ENCODE results near the gene POU2AF2.
"Not testable (repeated sequence)": the region's sequence is repeated elsewhere in the genome, so short reads cannot be mapped to it uniquely, and the experiment has no call there.

Gene POU2AF2

GRCh38 chr11:111253630-111254029 lies 8.1 kb downstream of the POU2AF2 start:
- DNase-seq (ENCODE audit: low read depth in 2 of 3, low spot score in 1 of 3) = no peak

- DNase-seq (ENCODE audit: low read depth in 2 of 3, low spot score in 1 of 3) = no peak
Measured at GRCh38 chr11:111258046-111258445, 12.5 kb downstream of the POU2AF2 start.

- DNase-seq (ENCODE audit: low read depth in 2 of 3, low spot score in 1 of 3) = no peak
Measured at GRCh38 chr11:111259896-111260295, 14.4 kb downstream of the POU2AF2 start.

- no peak for DNase-seq (ENCODE audit: low read depth in 2 of 3, low spot score in 1 of 3)
Measured at GRCh38 chr11:111260811-111261210, 15.3 kb downstream of the POU2AF2 start.

- DNase-seq (ENCODE audit: low read depth in 2 of 3, low spot score in 1 of 3) = no peak
Measured at GRCh38 chr11:111264646-111265045, 19.1 kb downstream of the POU2AF2 start.

- DNase-seq (ENCODE audit: low read depth in 2 of 3, low spot score in 1 of 3) = no peak
Measured at GRCh38 chr11:111265421-111265820, 19.9 kb downstream of the POU2AF2 start.

GRCh38 chr11:111268303-111268702 lies 22.8 kb downstream of the POU2AF2 start:
- not testable (repeated sequence) for DNase-seq (ENCODE audit: low read depth in 2 of 3, low spot score in 1 of 3)

- no peak for DNase-seq (ENCODE audit: low read depth in 2 of 3, low spot score in 1 of 3)
Measured at GRCh38 chr11:111269146-111269868, 23.8 kb downstream of the POU2AF2 start.

- no peak for DNase-seq (ENCODE audit: low read depth in 2 of 3, low spot score in 1 of 3)
Measured at GRCh38 chr11:111272420-111272819, 26.9 kb downstream of the POU2AF2 start.

GRCh38 chr11:111282562-111283075 lies 37.1 kb downstream of the POU2AF2 start:
- no peak for DNase-seq (ENCODE audit: low read depth in 2 of 3, low spot score in 1 of 3)

GRCh38 chr11:111283945-111284481 lies 38.5 kb downstream of the POU2AF2 start:
- no peak for DNase-seq (ENCODE audit: low read depth in 2 of 3, low spot score in 1 of 3)

- no peak for DNase-seq (ENCODE audit: low read depth in 2 of 3, low spot score in 1 of 3)
Measured at GRCh38 chr11:111285189-111286091, 39.9 kb downstream of the POU2AF2 start.

GRCh38 chr11:111291764-111292163 lies 46.2 kb downstream of the POU2AF2 start:
- DNase-seq (ENCODE audit: low read depth in 2 of 3, low spot score in 1 of 3) = no peak

GRCh38 chr11:111292408-111292807 lies 46.9 kb downstream of the POU2AF2 start:
- not testable (repeated sequence) for DNase-seq (ENCODE audit: low read depth in 2 of 3, low spot score in 1 of 3)

GRCh38 chr11:111296196-111296595 lies 50.7 kb downstream of the POU2AF2 start:
- no peak for DNase-seq (ENCODE audit: low read depth in 2 of 3, low spot score in 1 of 3)

- no peak for DNase-seq (ENCODE audit: low read depth in 2 of 3, low spot score in 1 of 3)
Measured at GRCh38 chr11:111297696-111298095, 52.2 kb downstream of the POU2AF2 start.

GRCh38 chr11:111298413-111299100 lies 53.0 kb downstream of the POU2AF2 start, which contains the start of gene POU2AF3:
Gene POU2AF3, plus strand, starts transcription at chr11:111298546. Its CDS starts 36 bp downstream, at chr11:111298582.
- DNase-seq (ENCODE audit: low read depth in 2 of 3, low spot score in 1 of 3) = no peak

- DNase-seq (ENCODE audit: low read depth in 2 of 3, low spot score in 1 of 3) = no peak
Measured at GRCh38 chr11:111299101-111300026, 53.8 kb downstream of the POU2AF2 start.

GRCh38 chr11:111300569-111300968 lies 55.0 kb downstream of the POU2AF2 start:
- no peak for DNase-seq (ENCODE audit: low read depth in 2 of 3, low spot score in 1 of 3)

Data from stimulated activated CD4-positive, alpha-beta T cell treated with anti-CD3 and anti-CD28 coated beads, Interleukin-12 subunit alpha, Interleukin-12 subunit beta, amount 100 ng/mL, for 48 hours (primary cell).